ENCODE results near the gene MRRF.
"Not testable (repeated sequence)": the region's sequence is repeated elsewhere in the genome, so short reads cannot be mapped to it uniquely, and the experiment has no call there.

The MRRF gene

DNA sequence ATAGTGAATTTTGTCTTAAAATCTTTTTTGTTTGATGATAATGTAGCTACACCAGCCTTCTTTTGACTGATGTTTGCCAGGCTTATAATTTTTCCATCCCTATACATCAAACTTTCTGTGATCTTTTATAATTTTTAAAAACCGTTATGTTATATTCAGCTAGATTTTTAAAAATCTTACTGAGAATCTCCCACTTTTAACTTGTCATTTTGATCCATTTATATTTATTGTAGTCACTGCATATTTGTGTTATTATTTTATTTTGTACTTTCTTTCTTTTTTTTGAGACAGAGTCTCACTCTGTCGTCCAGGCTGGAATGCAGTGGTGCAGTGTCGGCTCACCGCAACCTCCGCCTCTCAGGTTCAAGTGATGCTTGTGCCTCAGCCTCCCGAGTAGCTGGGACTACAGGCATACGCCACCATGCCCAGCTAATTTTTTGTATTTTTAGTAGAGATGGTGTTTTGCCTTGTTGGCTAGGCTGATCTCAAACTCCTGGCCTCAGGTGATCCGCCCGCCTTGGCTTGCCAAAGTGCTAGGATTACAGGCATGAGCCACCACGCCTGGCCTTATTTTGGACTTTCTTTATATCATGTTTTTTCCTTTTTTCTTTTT, 12.7 kb downstream of the MRRF start:
- no peak for DNase-seq

DNA sequence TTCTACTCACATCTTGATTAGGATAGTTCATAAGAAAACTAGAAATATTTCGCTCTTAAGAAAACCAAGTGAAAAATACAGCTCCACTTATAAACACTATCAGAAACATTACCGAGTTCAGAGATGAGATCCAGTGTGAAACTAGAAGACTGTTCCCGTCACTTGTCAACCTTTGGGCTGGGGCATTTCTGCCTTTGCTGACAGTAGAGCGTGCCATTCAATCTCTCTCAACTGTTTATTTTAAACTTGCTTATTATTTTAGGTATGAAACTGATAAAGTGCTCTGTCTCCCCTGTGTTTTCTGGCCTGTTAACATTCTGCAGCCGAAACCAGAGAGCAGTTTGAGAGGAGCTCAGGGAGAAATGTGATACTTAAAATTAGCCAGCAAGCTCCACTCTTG, 16.7 kb downstream of the MRRF start:
- DNase-seq, result no peak

DNA sequence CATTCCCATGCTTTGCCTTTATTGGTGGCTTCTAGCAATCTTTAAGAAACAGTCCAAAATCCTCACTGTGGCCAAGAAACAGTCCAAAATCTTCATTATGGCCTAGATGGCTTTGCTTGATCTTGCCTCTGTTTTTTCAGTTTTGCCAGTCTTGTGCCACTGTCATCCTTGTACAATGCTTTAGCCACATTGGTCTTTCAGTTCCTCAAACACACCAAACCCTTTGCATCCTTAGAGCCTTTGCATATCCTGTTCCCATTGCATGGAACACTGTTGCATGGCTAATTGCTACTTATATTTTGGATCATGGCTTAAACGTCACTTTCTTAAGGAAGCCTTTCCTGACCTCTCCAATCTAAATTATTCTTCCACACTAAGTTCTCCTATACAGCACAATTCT, 22.1 kb downstream of the MRRF start:
- no peak for DNase-seq

DNA sequence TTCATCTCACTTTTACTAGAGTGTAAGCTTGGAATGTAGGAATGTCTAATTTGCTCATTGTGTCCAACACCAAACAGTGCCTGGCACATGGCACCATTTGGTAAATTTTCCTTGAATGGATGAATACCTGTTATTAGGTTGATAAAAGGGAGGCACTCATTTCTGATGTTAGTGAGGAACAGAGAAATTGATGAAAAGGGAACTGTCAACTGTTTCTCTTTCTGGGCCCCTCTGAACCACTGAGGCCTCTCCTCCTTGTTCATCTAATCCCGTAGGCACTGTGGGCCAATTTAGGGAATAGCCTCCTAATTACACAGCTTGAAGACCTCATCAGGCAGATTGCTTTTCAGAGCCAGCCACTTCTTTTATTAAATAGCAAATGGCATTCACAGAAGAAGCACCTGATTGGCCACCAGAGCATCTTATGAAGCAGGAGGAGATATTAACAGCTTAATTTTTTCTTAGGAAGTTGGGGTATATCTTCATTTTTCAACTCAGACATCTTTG, 22.6 kb downstream of the MRRF start:
- DNase-seq, result no peak

DNA sequence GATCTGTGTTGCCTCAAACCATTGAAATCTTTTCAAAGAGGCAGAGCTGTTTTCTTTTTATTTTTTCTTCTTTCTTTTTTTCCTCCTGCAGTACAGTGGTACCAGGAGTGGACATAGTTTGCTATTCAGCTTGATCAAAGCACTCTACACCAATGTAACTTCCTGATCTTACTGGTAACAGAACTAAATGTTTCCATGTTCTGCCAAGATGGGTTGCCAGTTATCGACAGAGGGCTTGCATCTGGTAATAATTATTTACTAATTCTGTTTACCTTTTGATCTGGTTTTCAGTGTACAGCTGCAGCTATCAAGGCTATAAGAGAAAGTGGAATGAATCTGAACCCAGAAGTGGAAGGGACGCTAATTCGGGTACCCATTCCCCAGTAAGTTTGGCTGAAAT, 26.8 kb downstream of the MRRF start:
- DNase-seq, result no peak

DNA sequence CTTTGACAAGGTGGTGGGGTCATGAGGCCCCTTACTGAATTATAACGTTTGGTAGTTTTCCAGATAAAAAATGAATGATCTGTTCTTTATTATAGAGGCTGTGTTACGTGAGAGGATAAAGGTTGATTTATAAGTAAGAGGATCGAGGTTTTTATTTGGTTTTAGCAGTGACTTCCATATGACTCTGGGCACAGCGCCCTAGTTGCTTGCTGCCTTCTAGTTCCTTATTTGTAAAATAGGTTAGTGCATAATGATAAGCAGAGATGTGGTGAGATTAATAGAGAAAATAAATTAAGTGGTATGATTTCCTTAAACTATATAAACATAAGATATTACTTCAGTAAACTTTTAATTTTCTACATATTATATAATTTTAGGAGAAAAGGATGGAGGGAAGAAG, 29.8 kb downstream of the MRRF start:
- no peak for DNase-seq

DNA sequence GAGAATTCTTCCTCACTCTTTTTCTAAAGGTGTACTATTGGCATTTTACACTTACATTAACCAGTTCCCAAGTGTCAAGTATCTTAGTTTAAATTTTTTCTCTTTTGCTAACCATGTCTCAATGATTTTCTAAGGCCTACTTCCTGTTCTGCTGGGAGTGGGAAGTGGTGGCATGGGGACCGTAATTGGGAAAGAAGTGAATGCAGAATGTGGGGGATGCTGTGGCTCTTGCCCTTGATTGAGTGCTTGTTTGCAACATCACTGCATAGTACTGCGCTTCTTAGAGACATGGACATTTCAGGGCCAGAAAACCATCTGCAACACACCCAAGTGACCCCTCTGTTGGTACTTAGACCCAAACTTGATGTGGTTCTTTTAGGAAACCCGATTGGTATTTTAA, 32.8 kb downstream of the MRRF start:
- no peak for DNase-seq

DNA sequence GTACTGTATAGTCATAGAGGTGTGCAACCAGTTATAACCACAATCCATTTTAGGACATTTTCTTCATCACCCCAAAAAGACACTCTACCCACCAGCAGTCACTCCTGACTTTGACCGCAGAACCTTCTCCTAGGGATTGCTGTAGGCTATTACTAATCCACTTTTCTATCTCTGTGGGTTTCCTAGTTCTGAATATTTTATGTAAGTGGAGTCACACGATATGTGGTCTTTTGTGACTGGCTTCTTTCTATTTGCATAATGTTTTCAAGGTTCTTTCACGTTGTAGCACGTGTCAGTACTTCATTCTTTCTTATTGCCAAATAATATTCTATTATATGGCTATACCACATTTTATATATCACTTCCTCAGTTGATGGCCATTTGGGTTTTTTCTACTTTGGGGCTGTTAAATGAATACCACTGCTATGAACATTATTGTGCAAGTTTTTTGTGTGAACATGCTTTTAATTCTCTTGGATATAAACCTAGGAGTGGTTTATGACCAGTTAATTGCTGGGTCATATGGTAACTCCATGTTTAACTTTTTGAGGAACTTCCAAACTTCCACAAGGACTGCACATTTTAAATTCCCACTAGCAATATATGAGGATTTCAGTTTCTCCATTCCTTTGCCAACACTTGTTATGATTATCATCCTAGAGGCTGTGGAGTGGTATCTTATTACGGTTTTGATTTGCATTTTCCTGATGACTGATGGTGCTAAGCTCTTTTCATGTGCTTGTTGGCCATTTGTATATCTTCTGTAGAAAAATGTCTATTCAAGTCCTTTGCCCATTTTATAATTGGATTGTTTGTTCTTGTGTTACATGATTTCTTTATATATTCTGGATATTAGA, 37.8 kb downstream of the MRRF start:
- DNase-seq, result no peak

DNA sequence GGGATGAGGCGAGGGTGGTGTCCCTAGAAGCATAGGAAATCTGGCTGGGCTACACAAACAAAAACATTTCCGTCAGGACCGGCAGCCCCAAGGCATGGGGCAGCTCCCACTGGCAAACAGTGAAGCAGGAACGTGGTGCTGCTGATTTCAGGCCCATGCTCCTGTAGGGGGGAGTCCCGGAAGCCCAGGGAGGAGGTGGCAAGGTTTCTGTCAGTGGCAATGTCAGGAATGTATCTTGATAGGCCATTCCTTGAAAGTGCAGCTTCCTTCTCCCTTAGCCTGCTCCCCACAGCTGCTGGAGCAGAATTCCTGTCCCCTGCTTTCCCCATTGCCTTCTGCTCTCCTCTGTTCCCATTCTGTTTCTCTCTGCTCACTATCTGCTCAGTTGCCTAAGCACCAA, 42.4 kb downstream of the MRRF start:
- DNase-seq, result no peak

DNA sequence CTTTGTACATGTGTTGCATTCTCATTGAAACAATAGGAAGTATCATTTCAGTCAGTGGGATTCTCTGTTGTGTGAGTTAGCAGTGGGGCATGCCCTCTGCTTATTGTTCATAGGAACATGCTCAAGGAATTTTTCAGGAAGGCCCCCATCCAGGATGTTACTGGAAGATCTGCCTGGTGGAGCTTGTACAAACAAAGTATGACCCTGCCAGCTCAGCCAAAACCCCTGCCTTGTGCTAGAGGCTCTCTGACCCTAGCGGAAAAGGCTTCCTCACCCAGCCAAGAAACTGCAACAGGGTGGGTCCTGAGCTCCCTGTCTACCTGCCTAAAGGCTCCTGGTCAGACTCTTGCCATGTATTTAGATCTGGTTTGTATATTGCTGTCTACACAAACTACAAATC, 43.2 kb downstream of the MRRF start:
- no peak for DNase-seq

DNA sequence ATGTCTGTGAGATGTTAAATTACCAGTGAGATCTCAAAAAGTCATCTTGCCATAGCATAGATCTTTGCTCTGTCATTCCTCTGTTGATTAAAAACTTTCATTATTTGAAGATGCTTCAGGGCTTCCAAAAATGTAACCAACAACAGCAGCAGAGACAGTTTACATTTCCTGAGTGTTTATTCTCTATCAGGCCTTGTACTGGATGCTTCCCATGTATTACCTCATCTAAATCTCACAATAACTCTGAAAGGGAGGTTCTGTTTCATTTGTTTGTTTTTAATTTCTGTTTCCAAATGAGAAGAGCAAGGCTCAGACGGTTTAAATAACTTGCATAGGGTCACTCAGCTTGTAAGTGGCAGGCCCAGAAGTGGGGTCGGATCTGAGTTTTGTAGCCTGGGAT, 45.2 kb downstream of the MRRF start:
- DNase-seq, result no peak

DNA sequence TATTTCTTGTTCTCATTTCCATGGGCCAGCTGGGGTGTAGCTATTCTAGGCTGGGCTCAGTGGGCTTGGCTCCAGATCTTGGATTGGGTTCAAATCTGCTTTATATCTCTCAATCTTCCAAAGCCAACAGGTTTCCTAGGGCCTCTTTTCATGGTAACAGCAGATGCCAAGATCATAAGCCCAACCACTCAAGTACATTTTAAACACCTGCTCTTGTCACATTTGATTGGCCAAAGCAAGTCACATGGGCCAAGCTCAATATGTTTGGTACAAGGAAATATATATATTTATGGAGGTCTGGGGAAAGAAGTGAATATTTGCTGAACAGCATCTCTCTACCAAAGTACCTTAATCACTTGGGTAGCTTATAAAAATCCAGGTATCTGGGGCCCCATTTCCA, 49.5 kb downstream of the MRRF start:
- no peak for DNase-seq

DNA sequence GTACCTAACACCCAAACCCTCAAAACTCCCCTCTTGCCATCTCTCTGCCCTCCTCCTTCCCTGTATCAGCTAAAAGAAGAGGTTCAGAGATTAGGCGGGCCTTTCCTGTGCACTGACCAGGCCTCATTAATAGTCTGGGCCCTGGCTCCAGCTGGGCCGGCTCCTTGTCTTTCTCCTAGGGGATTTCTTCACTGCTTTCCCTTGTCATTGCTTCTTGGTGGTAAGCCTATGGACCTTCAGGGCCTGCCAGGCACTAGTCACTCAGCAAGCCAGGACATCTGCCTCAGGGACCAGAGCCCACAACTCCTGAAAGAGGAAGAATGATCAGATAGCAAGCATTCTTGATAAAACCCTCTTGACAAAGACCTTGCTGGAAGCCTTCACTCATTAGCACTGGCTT, 50.9 kb downstream of the MRRF start:
- DNase-seq, result no peak

DNA sequence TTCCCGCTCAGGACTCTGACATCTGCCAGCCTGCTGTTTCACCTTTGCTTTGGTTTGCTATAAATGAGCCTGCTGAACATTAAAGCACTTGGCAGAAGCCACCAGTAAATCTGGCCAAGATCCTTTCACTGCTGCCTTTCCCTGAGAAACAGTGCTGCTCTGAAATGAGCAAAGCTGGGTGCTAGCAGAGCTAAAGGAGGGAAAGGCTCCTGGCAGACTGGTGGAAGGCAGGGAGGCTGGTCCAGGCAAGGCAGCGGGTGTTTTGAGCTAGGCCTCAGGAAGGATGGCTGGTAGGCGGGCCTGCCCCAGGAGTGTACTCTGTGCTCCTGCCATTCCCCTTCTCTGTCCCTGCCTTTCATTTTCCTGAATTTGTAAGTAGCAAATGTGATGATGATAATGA, 53.6 kb downstream of the MRRF start:
- no peak for DNase-seq

DNA sequence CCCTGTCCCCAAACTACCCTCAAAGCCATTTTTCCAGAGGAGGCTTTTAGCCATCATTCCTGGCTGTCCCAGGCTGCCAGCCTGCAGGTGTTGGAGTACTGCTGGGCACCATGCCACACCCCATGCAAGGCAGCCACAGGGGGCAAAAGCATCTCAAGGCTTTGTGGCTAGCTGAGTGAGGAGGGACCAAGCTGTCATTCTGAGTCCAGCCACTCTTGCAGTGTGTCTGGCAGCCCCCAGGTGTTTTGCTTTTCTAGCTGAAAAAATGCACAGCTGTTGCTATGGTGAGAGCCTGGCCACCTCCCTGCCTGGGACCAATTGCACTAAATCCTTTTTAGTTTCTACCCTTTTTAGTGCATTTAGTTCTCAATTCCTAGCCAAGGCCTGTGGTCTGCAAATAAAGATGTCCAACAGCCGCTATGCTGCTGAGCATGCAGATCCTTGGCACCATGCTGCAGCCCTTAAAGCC, 55.8 kb downstream of the MRRF start:
- no peak for DNase-seq

DNA sequence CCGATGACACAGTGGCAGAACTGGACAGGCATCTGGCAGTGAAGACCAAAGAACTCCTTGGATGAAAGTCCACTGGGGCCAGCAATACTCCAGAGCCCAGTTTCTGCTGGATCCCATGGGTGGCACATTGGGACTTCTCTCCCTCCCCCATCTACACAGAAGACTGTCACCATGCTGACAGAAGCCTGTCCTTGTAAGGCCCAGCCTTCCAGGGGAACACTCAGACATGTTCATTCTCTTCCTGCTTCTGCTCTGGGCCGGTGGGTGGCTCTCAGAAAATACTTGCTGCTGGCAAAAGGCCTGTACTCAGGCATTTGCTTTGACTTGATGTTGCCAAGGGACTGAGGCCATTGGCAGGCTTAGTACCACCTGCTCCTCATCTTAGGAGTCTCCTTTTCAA, 57.9 kb downstream of the MRRF start:
- DNase-seq, result no peak

DNA sequence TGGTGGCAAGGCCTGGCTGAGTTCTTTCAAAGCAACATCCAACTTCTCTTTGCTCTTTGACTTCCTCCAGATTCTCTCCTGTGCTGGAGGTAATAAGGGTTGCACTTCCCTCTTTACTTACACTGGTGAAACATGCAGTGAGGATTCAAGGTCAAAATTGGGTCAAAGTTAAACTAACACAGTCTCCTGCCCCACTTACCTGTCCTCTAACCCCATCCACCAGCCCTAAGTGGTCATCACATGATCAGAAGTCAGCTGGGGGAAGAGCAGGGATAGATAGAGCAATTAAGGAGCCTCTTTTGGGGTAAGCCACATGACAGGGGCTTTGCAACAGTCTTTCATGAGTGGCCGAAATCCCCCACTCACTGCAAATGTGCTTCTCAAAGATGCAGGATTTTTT, 60.0 kb downstream of the MRRF start:
- not testable (repeated sequence) for DNase-seq

DNA sequence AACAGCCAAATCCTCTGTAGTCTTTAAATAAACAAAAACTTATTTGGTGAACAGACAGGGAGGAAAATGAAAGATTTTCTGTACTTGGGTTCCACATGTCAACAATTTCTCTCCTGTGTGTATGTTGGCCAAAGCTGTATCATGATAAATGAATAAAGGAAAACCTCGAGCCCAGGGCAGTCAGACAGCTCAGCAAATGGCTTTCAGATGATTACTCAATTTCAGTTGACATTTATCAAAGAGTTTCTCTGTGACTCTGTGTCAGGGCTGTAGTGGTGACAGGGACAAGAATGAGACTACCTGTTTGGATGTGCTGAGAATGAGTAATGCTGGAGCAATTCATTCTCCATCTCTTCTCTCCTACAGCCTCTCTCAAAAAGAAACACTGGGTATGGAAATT, 60.4 kb downstream of the MRRF start:
- DNase-seq, result no peak

DNA sequence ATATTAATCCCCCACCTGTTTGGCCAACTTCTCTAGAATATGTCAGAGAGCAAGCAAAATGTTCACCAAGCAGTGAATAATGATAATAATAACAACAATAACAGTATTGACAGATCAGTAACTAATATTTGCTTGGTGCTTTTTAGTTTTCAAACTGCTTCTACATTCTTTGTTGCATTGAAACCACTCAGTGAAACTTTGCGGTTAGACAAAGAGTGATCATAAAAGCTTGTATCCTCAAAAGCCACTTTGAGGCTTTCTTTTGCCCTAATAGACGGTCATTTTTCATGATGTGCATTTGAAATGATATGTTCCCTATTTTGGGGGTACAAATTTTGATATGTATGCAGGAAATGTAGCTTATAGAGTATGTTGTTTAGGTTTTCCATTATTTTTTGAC, 62.5 kb downstream of the MRRF start:
- no peak for DNase-seq

DNA sequence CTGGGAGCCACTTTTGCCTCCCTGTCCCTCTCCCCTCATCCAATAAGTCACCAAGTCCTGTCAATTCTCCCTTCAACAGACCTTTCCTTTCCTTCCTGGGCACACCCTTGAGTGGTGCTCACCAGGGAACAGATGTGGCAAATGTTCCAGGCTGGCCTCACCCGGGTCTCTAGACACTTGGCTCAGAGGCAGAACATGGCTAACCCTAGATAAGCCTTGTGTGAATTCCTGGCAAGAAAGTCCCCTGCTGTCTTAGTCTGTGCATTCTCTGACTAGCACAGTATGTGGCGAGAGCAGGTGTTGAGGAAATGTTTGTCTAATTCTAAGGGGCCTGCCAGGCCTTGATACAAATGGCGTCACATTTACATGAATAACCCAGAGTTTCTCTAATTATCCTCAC, 64.9 kb downstream of the MRRF start:
- no peak for DNase-seq

DNA sequence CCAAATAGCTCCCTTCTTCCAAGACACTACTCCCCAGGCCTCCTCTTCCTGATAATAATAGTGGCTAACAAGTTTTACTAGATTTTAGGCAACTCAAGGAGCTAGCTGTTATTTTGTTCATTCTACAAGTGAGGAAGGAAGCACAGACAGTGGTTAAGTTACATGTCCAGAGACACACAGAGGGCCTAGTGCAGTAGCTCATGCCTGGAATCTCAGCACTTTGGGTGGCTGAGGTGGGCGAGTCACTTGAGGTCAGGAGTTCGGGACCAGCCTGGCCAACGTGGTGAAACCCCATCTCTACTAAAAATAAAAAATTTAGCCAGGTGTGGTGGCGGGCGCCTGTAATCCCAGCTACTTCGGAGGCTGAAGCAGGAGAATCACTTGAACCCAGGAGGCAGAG, 65.8 kb downstream of the MRRF start:
- not testable (repeated sequence) for DNase-seq

DNA sequence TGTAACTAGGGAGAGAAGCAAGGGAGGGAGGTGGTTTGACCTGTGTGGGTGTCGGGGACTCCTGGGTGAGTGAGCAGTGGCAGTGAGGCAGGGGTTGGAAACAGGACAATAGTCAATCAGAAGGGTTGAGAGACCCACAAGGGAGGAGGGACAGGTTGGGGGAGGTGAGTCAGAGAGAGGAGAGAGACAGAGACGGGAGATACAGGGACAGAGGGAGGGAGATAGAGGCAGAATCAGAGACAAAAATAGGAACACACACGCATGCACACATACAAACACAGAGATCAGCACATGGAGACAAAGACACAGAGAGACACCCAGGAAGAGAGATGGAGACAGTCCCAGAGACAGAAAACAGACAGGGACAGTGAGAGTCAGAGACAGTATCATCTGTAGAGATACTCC, 66.8 kb downstream of the MRRF start:
- no peak for DNase-seq

DNA sequence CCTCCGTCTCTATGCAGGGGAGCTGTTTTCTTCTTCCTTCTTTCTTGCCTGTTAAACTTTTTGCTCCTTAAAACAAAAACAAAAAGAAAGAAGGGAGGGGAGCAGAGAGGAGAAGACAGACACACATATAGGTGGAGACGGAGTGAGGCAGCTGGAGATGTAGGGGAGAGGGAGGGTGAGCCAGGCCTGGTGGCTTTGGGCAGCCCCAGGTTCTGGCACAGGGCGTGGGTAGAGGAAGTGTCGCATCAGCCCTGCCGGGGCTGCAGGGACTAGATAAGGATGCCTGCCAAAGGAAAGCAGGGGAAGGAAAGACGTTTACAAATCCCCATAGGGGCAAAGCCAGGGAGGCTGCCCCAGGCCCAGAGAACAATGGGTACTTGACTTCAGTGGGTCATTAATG, 67.4 kb downstream of the MRRF start:
- DNase-seq, result no peak

DNA sequence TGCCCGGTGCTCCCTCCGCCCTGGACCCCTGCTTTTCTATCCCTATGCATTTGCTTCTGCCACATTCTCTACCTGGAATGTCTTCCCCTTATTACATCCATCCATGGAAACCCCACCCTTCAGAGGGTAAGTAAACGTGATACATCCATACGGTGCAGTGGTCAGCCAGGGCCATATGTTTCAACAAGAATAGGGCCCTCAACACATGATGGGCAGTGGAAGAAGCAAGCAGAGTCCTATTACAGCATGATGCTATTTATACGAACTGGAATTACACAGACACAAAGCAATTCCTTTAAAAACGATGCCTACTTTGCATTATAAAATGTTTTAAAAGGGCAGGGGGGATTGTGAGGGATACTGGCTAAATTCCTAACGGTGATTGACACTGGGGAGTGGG, 68.0 kb downstream of the MRRF start:
- DNase-seq, result no peak

Measured in SHP77 (cell line).